Frontal cortex (tissue), 4 donors: Measurements from ENCODE around the gene STH. TPM values are rescaled to one million over a fixed set of nuclear protein-coding genes. Genes with fewer than 3 reads are reported as not detected.
A peak's percentile ranks its signal among the peaks of the same experiment; 100 is the strongest.
"Not testable (repeated sequence)": the region's sequence is repeated elsewhere in the genome, so short reads cannot be mapped to it uniquely, and the experiment has no call there.

Experiments
- DNase-seq, 2 donors: peaks; one replicate each; pipeline ENCODE4 v3.0.0; 2012; ENCODE audit warnings: low spot score in 2 of 2
- FAIRE-seq: peaks from 2 replicates; lab custom pipeline; 2012; peaks lifted over from hg19 to GRCh38; lab: Jason Lieb, UNC
- total RNA-seq: library from RNA; depleted of rRNA; stranded (reverse); fragments of >200 nt; gene quantifications from one replicate; pipeline ENCODE4 v1.2.3, GENCODE V29; 2014
- donor health status: control.
- donor health status: control.
- donor health status: control.

The STH gene
- total RNA-seq, 1 donor from 2014 or later, result 2.0 TPM

- DNase-seq (no peak), FAIRE-seq (no peak)
Measured at GRCh38 chr17:46001390-46002310, 2.6 kb downstream of the STH start.

GRCh38 chr17:46002311-46002972 is 3.4 kb downstream of the STH start:
- DNase-seq (peak; percentile 68 to 70), FAIRE-seq (no peak)

GRCh38 chr17:46002973-46003316 is 3.9 kb downstream of the STH start:
- FAIRE-seq, result no peak
- DNase-seq, result no peak

- no peak for FAIRE-seq
- peak in 1 of 2 donors; percentile 43 for DNase-seq
Measured at GRCh38 chr17:46003907-46004748, 5.1 kb downstream of the STH start.

- FAIRE-seq, DNase-seq: not testable (repeated sequence)
Measured at GRCh38 chr17:46006082-46006481, 7.0 kb downstream of the STH start.

- FAIRE-seq (no peak), DNase-seq (no peak)
Measured at GRCh38 chr17:46007461-46007965, 8.5 kb downstream of the STH start.

GRCh38 chr17:46008591-46008990 is 9.5 kb downstream of the STH start:
- no peak for DNase-seq
- FAIRE-seq, result no peak

- FAIRE-seq (no peak), DNase-seq (no peak)
Measured at GRCh38 chr17:46009681-46010596, 10.9 kb downstream of the STH start.

GRCh38 chr17:46010597-46011186 is 11.6 kb downstream of the STH start:
- FAIRE-seq, result no peak
- no peak for DNase-seq

- no peak for FAIRE-seq
- DNase-seq, result no peak
Measured at GRCh38 chr17:46011711-46012505, 12.9 kb downstream of the STH start.

- DNase-seq (no peak), FAIRE-seq (no peak)
Measured at GRCh38 chr17:46012506-46013079, 13.5 kb downstream of the STH start.

- no peak for FAIRE-seq
- DNase-seq, result no peak
Measured at GRCh38 chr17:46013127-46013501, 14.1 kb downstream of the STH start.

- no peak for DNase-seq
- no peak for FAIRE-seq
Measured at GRCh38 chr17:46013502-46014165, 14.6 kb downstream of the STH start.

- DNase-seq, FAIRE-seq: not testable (repeated sequence)
Measured at GRCh38 chr17:46019408-46019925, 20.4 kb downstream of the STH start.

- FAIRE-seq (no peak), DNase-seq (no peak)
Measured at GRCh38 chr17:46020023-46020761, 21.1 kb downstream of the STH start.

- FAIRE-seq (no peak), DNase-seq (no peak)
Measured at GRCh38 chr17:46020998-46021397, 21.9 kb downstream of the STH start.
